GM23248 (cell line): ENCODE data around the gene EXOSC6.

Source experiments
- EZH2 ChIP-seq: fragments of 200-600 bp; sonication (generic); IDR thresholded peaks from 2 replicates; pipeline ENCODE4 v1.6.1; 2018; ENCODE audit warnings: antibody characterized with exemption, mild to moderate bottlenecking; ENCODE audit not compliant: insufficient read depth, poor library complexity, severe bottlenecking
- EZH2phosphoT487 ChIP-seq: fragments of 200-600 bp; sonication (generic); IDR thresholded peaks from 2 replicates; pipeline ENCODE4 v1.6.1; 2018; ENCODE audit warnings: antibody characterized with exemption, moderate library complexity, mild to moderate bottlenecking, low read depth; ENCODE audit not compliant: insufficient read depth

- no peak for TF ChIP-seq EZH2
- no peak for TF ChIP-seq EZH2phosphoT487
Measured at GRCh38 chr16:70250748-70251628, 752 bp downstream of the EXOSC6 start.
